Spleen (tissue), 11 donors: Measurements from ENCODE around the gene DCTN4. TPM values are rescaled to one million over a fixed set of nuclear protein-coding genes. Genes with fewer than 3 reads are reported as not detected.
A peak's percentile ranks its signal among the peaks of the same experiment; 100 is the strongest.

Experiments used
- DNase-seq: peaks from one replicate; pipeline ENCODE4 v3.0.0-alpha.2; 2020
- H3K27ac ChIP-seq, 8 donors: fragments of 200-600 bp; sonication (generic) in 7 of 8; 1 replicate in 4 of 8; 2 replicates in 4 of 8; pipeline versions ENCODE4 v1.5.0 to v1.8.0; 2016 to 2021; ENCODE audit warnings: inconsistent platforms in 4 of 8, mild to moderate bottlenecking in 4 of 8, moderate library complexity in 1 of 8
- H3K27me3 ChIP-seq, 7 donors: fragments of 200-600 bp; sonication (generic) in 6 of 7; replicated peaks in 1 of 7; 1 replicate in 4 of 7; 2 replicates in 3 of 7; pipeline versions ENCODE4 v1.5.0 to v1.8.0; 2016 to 2021; ENCODE audit warnings: inconsistent platforms in 3 of 7, mild to moderate bottlenecking in 1 of 7
- H3K36me3 ChIP-seq, 6 donors: fragments of 200-600 bp; sonication (generic) in 5 of 6; 1 replicate in 4 of 6; 2 replicates in 2 of 6; pipeline versions ENCODE4 v1.5.0 to v1.8.0; 2016 to 2021; ENCODE audit warnings: inconsistent platforms in 2 of 6
- H3K4me1 ChIP-seq, 6 donors: fragments of 200-600 bp; sonication (generic) in 5 of 6; 1 replicate in 3 of 6; 2 replicates in 3 of 6; pipeline versions ENCODE4 v1.5.0 to v1.8.0; 2016 to 2021; ENCODE audit warnings: inconsistent platforms in 3 of 6
- H3K4me3 ChIP-seq, 8 donors: fragments of 200-600 bp; sonication (generic) in 7 of 8; 1 replicate in 4 of 8; 2 replicates in 4 of 8; pipeline versions ENCODE4 v1.5.0 to v1.8.0; 2016 to 2021; ENCODE audit warnings: inconsistent platforms in 4 of 8, mild to moderate bottlenecking in 4 of 8, moderate library complexity in 2 of 8
- H3K9me3 ChIP-seq, 8 donors: fragments of 200-600 bp; sonication (generic) in 7 of 8; 1 replicate in 4 of 8; 2 replicates in 4 of 8; pipeline versions ENCODE4 v1.5.0 to v1.8.0; 2016 to 2021; ENCODE audit warnings: inconsistent platforms in 4 of 8
- CTCF ChIP-seq, 11 experiments: fragments of 200-600 bp in 7 of 11; fragments of 450-650 bp in 4 of 11; sonication (generic) in 4 of 11; IDR thresholded peaks in 8 of 11; conservative IDR thresholded peaks in 3 of 11; 1 replicate in 7 of 11; 2 replicates in 4 of 11; pipeline versions ENCODE4 v1.4.0 to v1.8.0; 2016 to 2021; ENCODE audit warnings: antibody characterized with exemption in 11 of 11, inconsistent platforms in 4 of 11, mild to moderate bottlenecking in 1 of 11
- POLR2A ChIP-seq, 3 donors: fragments of 450-650 bp; IDR thresholded peaks; one replicate each; pipeline ENCODE4 v1.5.1; 2017; ENCODE audit warnings: antibody characterized with exemption in 3 of 3, mild to moderate bottlenecking in 1 of 3
- POLR2AphosphoS5 ChIP-seq, 3 donors: sonication (generic); formaldehyde crosslinking; IDR thresholded peaks; one replicate each; pipeline ENCODE4 v1.5.1; 2017; ENCODE audit warnings: antibody characterized with exemption in 3 of 3
- WGBS, 5 donors: extraction: QIAGEN DNeasy Blood & Tissue Kit in 3 of 5; methylation state at CpG; one replicate each; pipeline versions ENCODE4 v1.1.5 to v1.1.7; 2013 to 2018; 5-methylcytosine and 5-hydroxymethylcytosine counted together
- intact Hi-C: fragments of 100-400 bp; cut with DNase I; formaldehyde crosslinking; loops from one replicate; pipeline ENCODE4 v1.15.0; 2023; ENCODE audit warnings: low total_unique reads
- polyA plus RNA-seq, 3 donors: library from polyadenylated mRNA; stranded (reverse); fragments of 200-250 nt; gene quantifications; one replicate each; pipeline ENCODE4 v1.2.1, GENCODE V29; 2013
- total RNA-seq, 7 donors: library from RNA; depleted of rRNA in 3 of 7; stranded (reverse); fragments of >200 nt in 3 of 7; fragmentation: NEBNext Ultra II Directional in 4 of 7; extraction: Animal tissue kit (Norgen Biotek cat#: 25700) in 4 of 7; gene quantifications; one replicate each; pipeline versions ENCODE4 v1.1.0 to v1.2.1, GENCODE V29; 2016 to 2021
- donor health status: healthy with polysubstance abuse.
- donor health status: DM: no; HTN: no; CAD: no; lungs with moderate emphysema.
- donor health status: DM: no; HTN: no; CAD: no.
- donor health status: Bipolar disorder and iron deficiency.
- donor health status: healthy.
- donor health status: DM: no; HTN: no; CAD: no.
- donor health status: DM: yes; HTN: yes; CAD: no.

DCTN4 gene
- total and polyA plus RNA-seq, 10 donors, result 11.4 to 68.7 (median 52.0) TPM

- no peaks in the 10 kb centered on the region for H3K27me3 ChIP-seq
- intact Hi-C loops, result no loop called here
- TF ChIP-seq POLR2AphosphoS5 (IDR thresholded peaks at IDR 0.05) (no peak), CTCF (IDR thresholded peaks at IDR 0.05 in 8 of 11, conservative IDR thresholded peaks at IDR 0.05 in 3 of 11) (no peak), POLR2A (IDR thresholded peaks at IDR 0.05) (no peak)
Measured at GRCh38 chr5:150771034-150771795, 12.4 kb upstream of the DCTN4 start.

GRCh38 chr5:150766251-150766650 lies 7.4 kb upstream of the DCTN4 start:
- WGBS, 5 donors, result 19 to 37% (median 27%) methylated on average over 2 of the region's 2 CpGs
- intact Hi-C loops, result no loop called here
- peaks cover 0 to 4% (median 0%) of the 10 kb centered on the region in 8 donors for H3K9me3 ChIP-seq
- TF ChIP-seq CTCF (IDR thresholded peaks at IDR 0.05 in 8 of 11, conservative IDR thresholded peaks at IDR 0.05 in 3 of 11), result no peak
- no peak for TF ChIP-seq POLR2AphosphoS5 (IDR thresholded peaks at IDR 0.05)
- TF ChIP-seq POLR2A (IDR thresholded peaks at IDR 0.05), result no peak
- peaks cover 0 to 49% (median 0%) of the 10 kb centered on the region in 6 donors for H3K4me1 ChIP-seq
- DNase-seq, result no peak
- H3K36me3 ChIP-seq, result no peaks in the 10 kb centered on the region
- peak overlapping the region in 3 of 8 donors; percentile 79 to 90 (median 87) for H3K27ac ChIP-seq
- no peaks in the 10 kb centered on the region for H3K27me3 ChIP-seq
- H3K4me3 ChIP-seq, result no peak overlapping the region

More at GRCh38 chr5:150771034-150771795, 12.4 kb upstream of the DCTN4 start:
- no peak for DNase-seq
- 58 to 71% (median 60%) methylated on average over 1 of the region's 1 CpG for WGBS, 5 donors
- no peaks in the 10 kb centered on the region for H3K36me3 ChIP-seq
- no peaks in the 10 kb centered on the region for H3K9me3 ChIP-seq
- no peak overlapping the region for H3K4me3 ChIP-seq
- H3K4me1 ChIP-seq, result peaks cover 0 to 5% (median 0%) of the 10 kb centered on the region in 6 donors
- H3K27ac ChIP-seq, result no peak overlapping the region

GRCh38 chr5:150765799-150766169 lies 7.0 kb upstream of the DCTN4 start:
- no peak for DNase-seq
- Histone ChIP-seq H3K4me3 (no peak overlapping the region), H3K4me1 (peaks cover 0 to 49% (median 0%) of the 10 kb centered on the region in 6 donors), H3K27me3 (no peaks in the 10 kb centered on the region), H3K36me3 (no peaks in the 10 kb centered on the region), H3K27ac (peak overlapping the region in 5 of 8 donors; percentile 72 to 90 (median 82)), H3K9me3 (peaks cover 0 to 4% (median 0%) of the 10 kb centered on the region in 8 donors)
- TF ChIP-seq CTCF (IDR thresholded peaks at IDR 0.05 in 8 of 11, conservative IDR thresholded peaks at IDR 0.05 in 3 of 11), result no peak
- intact Hi-C loops, result no loop called here
- WGBS, 5 donors, result 85 to 100% (median 95%) methylated on average over 1 of the region's 1 CpG

GRCh38 chr5:150765011-150765798 lies 6.4 kb upstream of the DCTN4 start:
- no peak overlapping the region for H3K4me3 ChIP-seq
- TF ChIP-seq POLR2AphosphoS5 (IDR thresholded peaks at IDR 0.05) (no peak), POLR2A (IDR thresholded peaks at IDR 0.05) (no peak), CTCF (IDR thresholded peaks at IDR 0.05 in 8 of 11, conservative IDR thresholded peaks at IDR 0.05 in 3 of 11) (no peak)
- intact Hi-C loops, result no loop called here
- 56 to 75% (median 64%) methylated on average over 2 of the region's 2 CpGs for WGBS, 5 donors
- peaks cover 0 to 4% (median 0%) of the 10 kb centered on the region in 8 donors for H3K9me3 ChIP-seq
- no peaks in the 10 kb centered on the region for H3K36me3 ChIP-seq
- H3K27ac ChIP-seq, result peak overlapping the region in 7 of 8 donors; percentile 16 to 90 (median 79)
- DNase-seq, result no peak
- peaks cover 0 to 49% (median 0%) of the 10 kb centered on the region in 6 donors for H3K4me1 ChIP-seq
- no peaks in the 10 kb centered on the region for H3K27me3 ChIP-seq
